HK-2 (cell line): ENCODE data around the gene SYNJ2.

Experiments
- DNase-seq: peaks from one replicate; pipeline ENCODE4 v3.0.0-alpha.2; 2018; ENCODE audit not compliant: unreplicated experiment

SYNJ2 gene

GRCh38 chr6:158131926-158132325 lies 150.3 kb downstream of the SYNJ2 start:
- DNase-seq: no peak

DNA sequence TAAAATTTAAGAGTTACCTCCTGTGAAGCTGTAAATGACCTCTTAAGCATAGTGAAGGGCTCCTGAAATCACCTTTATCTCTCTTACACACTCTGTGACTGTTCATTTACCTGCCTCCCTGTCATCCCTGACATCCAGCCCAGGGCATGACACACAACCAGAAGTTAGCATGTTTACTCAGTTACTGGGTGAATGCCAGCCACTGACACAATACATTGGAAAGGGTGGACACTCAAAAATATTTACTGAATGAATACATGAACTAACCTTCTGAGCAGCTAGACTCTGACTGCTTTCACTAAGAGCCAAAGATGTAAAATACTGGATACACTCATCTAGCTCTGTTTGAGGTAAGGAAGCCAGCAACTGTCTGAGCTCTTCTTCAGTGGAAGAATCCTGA lies 161.1 kb downstream of the SYNJ2 start:
- no peak for DNase-seq

DNA sequence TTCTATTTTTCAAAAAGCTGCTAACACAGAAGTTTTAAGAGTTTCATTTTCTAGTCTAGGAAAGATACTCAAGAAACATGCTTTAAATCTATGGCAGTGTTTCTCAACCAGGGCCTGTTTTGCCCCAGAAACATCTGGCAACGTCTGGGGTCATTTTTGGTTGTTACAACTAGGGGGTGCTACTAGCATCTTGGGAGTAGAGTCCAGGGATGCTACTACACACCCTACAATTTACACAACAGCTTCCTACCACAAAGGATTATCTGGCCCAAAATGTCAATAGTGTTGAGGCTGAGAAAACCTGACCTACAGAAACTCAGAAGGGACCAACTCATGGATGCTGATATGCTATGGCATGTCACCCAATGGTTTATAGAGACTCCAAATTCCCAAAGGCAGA lies 162.0 kb downstream of the SYNJ2 start:
- no peak for DNase-seq
